Calu3 (cell line): ENCODE results near the gene MYT1. TPM values are rescaled to one million over a fixed set of nuclear protein-coding genes. Genes with fewer than 3 reads are reported as not detected.

Experiments
- BruUV-seq: library from RNA; stranded (reverse); fragments of 400-500 nt; replicated peaks from 2 replicates; lab custom pipeline; 2021; lab: Mats Ljungman, UMichigan
- CTCF ChIA-PET: fragments of 300-600 bp; sonication (Branson Sonifier 250); formaldehyde crosslinking; loops from one replicate; lab custom pipeline; 2022; ENCODE audit warnings: antibody characterized with exemption; lab: Charles Lee
- DNase-seq: peaks from one replicate; pipeline ENCODE4 v3.0.0; 2022
- H3K27ac Mint-ChIP-seq: one replicate; pipeline ENCODE4 v1.8.0; 2022; ENCODE audit warnings: mixed read lengths; ENCODE audit not compliant: unreplicated experiment
- H3K27me3 Mint-ChIP-seq: one replicate; pipeline ENCODE4 v1.8.0; 2022; ENCODE audit warnings: mixed read lengths; ENCODE audit not compliant: unreplicated experiment
- H3K36me3 Mint-ChIP-seq: one replicate; pipeline ENCODE4 v1.8.0; 2022; ENCODE audit warnings: mild to moderate bottlenecking, moderate library complexity, mixed read lengths; ENCODE audit not compliant: insufficient read depth, unreplicated experiment
- H3K4me1 Mint-ChIP-seq: one replicate; pipeline ENCODE4 v1.8.0; 2022; ENCODE audit warnings: mild to moderate bottlenecking, low read depth, mixed read lengths; ENCODE audit not compliant: unreplicated experiment
- H3K4me3 Mint-ChIP-seq: one replicate; pipeline ENCODE4 v1.8.0; 2022; ENCODE audit warnings: mild to moderate bottlenecking, low read depth, moderate library complexity, mixed read lengths; ENCODE audit not compliant: unreplicated experiment
- H3K9me3 Mint-ChIP-seq: one replicate; pipeline ENCODE4 v1.8.0; 2022; ENCODE audit warnings: low read depth, mixed read lengths; ENCODE audit not compliant: unreplicated experiment
- intact Hi-C: fragments of 100-400 bp; cut with micrococcal nuclease; formaldehyde crosslinking; loops from one replicate; pipeline ENCODE4 v1.10.0; 2022; ENCODE audit not compliant: unreplicated experiment
- total RNA-seq: library from RNA; stranded (reverse); gene quantifications from 2 replicates; pipeline ENCODE4 v1.2.3, GENCODE V29; 2022
- TF ChIP-seq, protein P1 (sequence below): fragments of 200-600 bp; IDR thresholded peaks from one replicate; pipeline ENCODE4 v1.8.0; 2022; ENCODE audit warnings: antibody characterized with exemption; ENCODE audit not compliant: unreplicated experiment

MYT1 gene
- total RNA-seq, 1 experiment from 2014 or later = 0.45 TPM

GRCh38 chr20:64140061-64140931, 24.0 kb upstream of the MYT1 start:
- no peak overlapping the region for H3K4me3 Mint-ChIP-seq
- intact Hi-C loops = no loop called here
- CTCF ChIA-PET = interaction anchor here (0.5 to 2.3 kb wide), 4 partner anchors 9 to 20 kb away, joined by 3 to 5 read pairs (median 4); no protein-coding TSS in a partner anchor
- H3K27ac Mint-ChIP-seq = no peak overlapping the region
- H3K27me3 Mint-ChIP-seq = peaks cover 58% of the 10 kb centered on the region
- H3K9me3 Mint-ChIP-seq = peaks cover 9% of the 10 kb centered on the region
- no peaks in the 10 kb centered on the region for H3K4me1 Mint-ChIP-seq
- TF ChIP-seq, protein P1, sequence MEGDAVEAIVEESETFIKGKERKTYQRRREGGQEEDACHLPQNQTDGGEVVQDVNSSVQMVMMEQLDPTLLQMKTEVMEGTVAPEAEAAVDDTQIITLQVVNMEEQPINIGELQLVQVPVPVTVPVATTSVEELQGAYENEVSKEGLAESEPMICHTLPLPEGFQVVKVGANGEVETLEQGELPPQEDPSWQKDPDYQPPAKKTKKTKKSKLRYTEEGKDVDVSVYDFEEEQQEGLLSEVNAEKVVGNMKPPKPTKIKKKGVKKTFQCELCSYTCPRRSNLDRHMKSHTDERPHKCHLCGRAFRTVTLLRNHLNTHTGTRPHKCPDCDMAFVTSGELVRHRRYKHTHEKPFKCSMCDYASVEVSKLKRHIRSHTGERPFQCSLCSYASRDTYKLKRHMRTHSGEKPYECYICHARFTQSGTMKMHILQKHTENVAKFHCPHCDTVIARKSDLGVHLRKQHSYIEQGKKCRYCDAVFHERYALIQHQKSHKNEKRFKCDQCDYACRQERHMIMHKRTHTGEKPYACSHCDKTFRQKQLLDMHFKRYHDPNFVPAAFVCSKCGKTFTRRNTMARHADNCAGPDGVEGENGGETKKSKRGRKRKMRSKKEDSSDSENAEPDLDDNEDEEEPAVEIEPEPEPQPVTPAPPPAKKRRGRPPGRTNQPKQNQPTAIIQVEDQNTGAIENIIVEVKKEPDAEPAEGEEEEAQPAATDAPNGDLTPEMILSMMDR = no peak
- no peak for DNase-seq
- BruUV-seq = no TSS peak
- H3K36me3 Mint-ChIP-seq = no peaks in the 10 kb centered on the region

- peaks cover 52% of the 10 kb centered on the region for H3K27me3 Mint-ChIP-seq
- DNase-seq = no peak
- TF ChIP-seq, protein P1 = no peak
- BruUV-seq = no TSS peak
- intact Hi-C loops = no loop called here
- H3K36me3 Mint-ChIP-seq = no peaks in the 10 kb centered on the region
- no peak overlapping the region for H3K4me3 Mint-ChIP-seq
- H3K4me1 Mint-ChIP-seq = no peaks in the 10 kb centered on the region
- H3K27ac Mint-ChIP-seq = no peak overlapping the region
- CTCF ChIA-PET = interaction anchor here (0.5 to 2.3 kb wide), 4 partner anchors 10 to 21 kb away, joined by 3 to 5 read pairs (median 4); no protein-coding TSS in a partner anchor
- peaks cover 9% of the 10 kb centered on the region for H3K9me3 Mint-ChIP-seq
Measured at GRCh38 chr20:64140956-64141355, 23.3 kb upstream of the MYT1 start.

- CTCF ChIA-PET = interaction anchor here (2.3 kb wide), 1 partner anchor 14 kb away, joined by 5 read pairs; no protein-coding TSS in a partner anchor
- H3K27ac Mint-ChIP-seq = no peak overlapping the region
- TF ChIP-seq, protein P1 = no peak
- no peaks in the 10 kb centered on the region for H3K36me3 Mint-ChIP-seq
- intact Hi-C loops = no loop called here
- BruUV-seq = no TSS peak
- H3K9me3 Mint-ChIP-seq = peaks cover 9% of the 10 kb centered on the region
- no peaks in the 10 kb centered on the region for H3K4me1 Mint-ChIP-seq
- DNase-seq = no peak
- no peak overlapping the region for H3K4me3 Mint-ChIP-seq
- peaks cover 49% of the 10 kb centered on the region for H3K27me3 Mint-ChIP-seq
Measured at GRCh38 chr20:64142590-64142989, 21.7 kb upstream of the MYT1 start.

- no peak overlapping the region for H3K4me3 Mint-ChIP-seq
- BruUV-seq = no TSS peak
- no peaks in the 10 kb centered on the region for H3K4me1 Mint-ChIP-seq
- CTCF ChIA-PET = interaction anchor here (2.3 kb wide), 1 partner anchor 13 kb away, joined by 5 read pairs; no protein-coding TSS in a partner anchor
- DNase-seq = no peak
- TF ChIP-seq, protein P1 = no peak
- peaks cover 56% of the 10 kb centered on the region for H3K27me3 Mint-ChIP-seq
- H3K36me3 Mint-ChIP-seq = no peaks in the 10 kb centered on the region
- intact Hi-C loops = no loop called here
- H3K9me3 Mint-ChIP-seq = peaks cover 11% of the 10 kb centered on the region
- H3K27ac Mint-ChIP-seq = no peak overlapping the region
Measured at GRCh38 chr20:64143018-64143801, 21.0 kb upstream of the MYT1 start.
